H9 (cell line): ENCODE data around the gene PPP1R2B. TPM values are rescaled to one million over a fixed set of nuclear protein-coding genes. Genes with fewer than 3 reads are reported as not detected.

Experiments used
- DNase-seq: peaks from one replicate; pipeline ENCODE4 v3.0.0-alpha.2; 2017
- H2AFZ ChIP-seq: one replicate; pipeline ENCODE4 v1.6.1; 2013; ENCODE audit warnings: mild to moderate bottlenecking, low read length, control low read depth, moderate library complexity
- H2AK5ac ChIP-seq: 2 replicates; pipeline ENCODE4 v1.6.1; 2013; ENCODE audit warnings: low read length, control low read depth, mixed read lengths; ENCODE audit not compliant: insufficient read length
- H2BK120ac ChIP-seq: one replicate; pipeline ENCODE4 v1.6.1; 2013; ENCODE audit warnings: low read depth, mild to moderate bottlenecking, low read length, control low read depth, inconsistent platforms; ENCODE audit not compliant: poor library complexity, severe bottlenecking
- H2BK12ac ChIP-seq: 2 replicates; pipeline ENCODE4 v1.6.1; 2013; ENCODE audit warnings: low read length, control low read depth, mixed read lengths, low read depth; ENCODE audit not compliant: insufficient read length
- H2BK15ac ChIP-seq: 2 replicates; pipeline ENCODE4 v1.6.1; 2013; ENCODE audit warnings: low read depth, low read length, control low read depth
- H2BK20ac ChIP-seq: one replicate; pipeline ENCODE4 v1.6.1; 2013; ENCODE audit warnings: low read depth, mild to moderate bottlenecking, low read length, control low read depth, inconsistent platforms; ENCODE audit not compliant: poor library complexity, severe bottlenecking
- H2BK5ac ChIP-seq: 2 replicates; pipeline ENCODE4 v1.6.1; 2013; ENCODE audit warnings: low read length, control low read depth, mixed read lengths; ENCODE audit not compliant: insufficient read length
- H3K14ac ChIP-seq: 2 replicates; pipeline ENCODE4 v1.6.1; 2013; ENCODE audit warnings: low read length, control low read depth; ENCODE audit not compliant: insufficient read depth
- H3K18ac ChIP-seq: 2 replicates; pipeline ENCODE4 v1.6.1; 2013; ENCODE audit warnings: low read depth, mild to moderate bottlenecking, mixed read lengths, low read length, control low read depth; ENCODE audit not compliant: insufficient read length
- H3K23ac ChIP-seq: 2 replicates; pipeline ENCODE4 v1.6.1; 2013; ENCODE audit warnings: low read length, control low read depth, mixed read lengths, low read depth; ENCODE audit not compliant: insufficient read length
- H3K23me2 ChIP-seq: 2 replicates; pipeline ENCODE4 v1.6.1; 2013; ENCODE audit warnings: low read depth, mild to moderate bottlenecking, mixed read lengths, low read length, control low read depth; ENCODE audit not compliant: insufficient read length, poor library complexity, severe bottlenecking
- H3K27ac ChIP-seq: 2 replicates; pipeline ENCODE4 v1.5.1; 2013; ENCODE audit warnings: low read length, control low read depth, mixed read lengths, low read depth; ENCODE audit not compliant: insufficient read length
- H3K27me3 ChIP-seq: 2 replicates; pipeline ENCODE4 v1.6.1; 2013; ENCODE audit warnings: low read length, control low read depth, inconsistent platforms; ENCODE audit not compliant: insufficient read depth
- H3K4ac ChIP-seq: 2 replicates; pipeline ENCODE4 v1.6.1; 2013; ENCODE audit warnings: low read depth, mild to moderate bottlenecking, control low read depth, inconsistent platforms, low read length, moderate library complexity
- H3K4me1 ChIP-seq: 2 replicates; pipeline ENCODE4 v1.6.1; 2013; ENCODE audit warnings: low read length, control low read depth, inconsistent platforms; ENCODE audit not compliant: insufficient read depth
- H3K4me2 ChIP-seq: 2 replicates; pipeline ENCODE4 v1.6.1; 2013; ENCODE audit warnings: low read length, control low read depth, mixed read lengths; ENCODE audit not compliant: insufficient read length, insufficient read depth
- H3K56ac ChIP-seq: 2 replicates; pipeline ENCODE4 v1.6.1; 2013; ENCODE audit warnings: low read depth, mild to moderate bottlenecking, mixed read lengths, low read length, control low read depth; ENCODE audit not compliant: insufficient read length
- H3K79me1 ChIP-seq: 2 replicates; pipeline ENCODE4 v1.6.1; 2013; ENCODE audit warnings: low read depth, mild to moderate bottlenecking, moderate library complexity, low read length, control low read depth, inconsistent platforms; ENCODE audit not compliant: insufficient read depth, poor library complexity, severe bottlenecking
- H3K79me2 ChIP-seq: 2 replicates; pipeline ENCODE4 v1.6.1; 2013; ENCODE audit warnings: low read length, control low read depth, inconsistent platforms; ENCODE audit not compliant: insufficient read depth
- H3K9ac ChIP-seq: 2 replicates; pipeline ENCODE4 v1.6.1; 2013; ENCODE audit warnings: low read length, control low read depth, mixed read lengths; ENCODE audit not compliant: insufficient read length; ENCODE audit errors: extremely low read depth
- H3K9me3 ChIP-seq: one replicate; pipeline ENCODE4 v1.6.1; 2013; ENCODE audit warnings: low read depth, low read length, inconsistent platforms; ENCODE audit not compliant: control insufficient read depth
- H3T11ph ChIP-seq: one replicate; pipeline ENCODE4 v1.6.1; 2013; ENCODE audit warnings: mild to moderate bottlenecking, low read length, control low read depth, inconsistent platforms
- H4K20me1 ChIP-seq: one replicate; pipeline ENCODE4 v1.6.1; 2013; ENCODE audit not compliant: control insufficient read depth, insufficient read length, insufficient read depth
- H4K5ac ChIP-seq: 2 replicates; pipeline ENCODE4 v1.6.1; 2013; ENCODE audit warnings: low read depth, mild to moderate bottlenecking, mixed read lengths, low read length, control low read depth; ENCODE audit not compliant: insufficient read length
- H4K8ac ChIP-seq: replicated peaks from 2 replicates; pipeline ENCODE4 v1.6.1; 2013; ENCODE audit warnings: low read length, control low read depth, mixed read lengths, low read depth; ENCODE audit not compliant: insufficient read length
- H4K91ac ChIP-seq: 2 replicates; pipeline ENCODE4 v1.6.1; 2013; ENCODE audit warnings: low read depth, mild to moderate bottlenecking, moderate library complexity, mixed read lengths, low read length, control low read depth; ENCODE audit not compliant: insufficient read length
- H3K27ac Mint-ChIP-seq, 3 experiments: 2 replicates in 2 of 3; 3 replicates in 1 of 3; pipeline ENCODE4 v1.8.0; 2020 to 2021; ENCODE audit warnings: mixed read lengths in 3 of 3, mild to moderate bottlenecking in 1 of 3, moderate library complexity in 1 of 3
- H3K27me3 Mint-ChIP-seq: 2 replicates; pipeline ENCODE4 v1.8.0; 2021; ENCODE audit warnings: low read depth, mild to moderate bottlenecking, moderate library complexity, mixed read lengths
- H3K36me3 Mint-ChIP-seq, 3 experiments: 2 replicates in 2 of 3; 3 replicates in 1 of 3; pipeline ENCODE4 v1.8.0; 2020 to 2021; ENCODE audit warnings: low read depth in 3 of 3, mixed read lengths in 3 of 3; ENCODE audit not compliant: insufficient read depth in 1 of 3
- H3K4me1 Mint-ChIP-seq, 2 experiments: 2 replicates each; pipeline ENCODE4 v1.8.0; 2020; ENCODE audit warnings: mixed read lengths in 2 of 2
- H3K4me3 Mint-ChIP-seq, 2 experiments: 2 replicates in 1 of 2; 3 replicates in 1 of 2; pipeline ENCODE4 v1.8.0; 2020 to 2021; ENCODE audit warnings: mild to moderate bottlenecking in 2 of 2, mixed read lengths in 2 of 2, moderate library complexity in 1 of 2
- H3K9me3 Mint-ChIP-seq, 2 experiments: 2 replicates in 1 of 2; 3 replicates in 1 of 2; pipeline ENCODE4 v1.8.0; 2020; ENCODE audit warnings: mild to moderate bottlenecking in 2 of 2, mixed read lengths in 2 of 2, moderate library complexity in 1 of 2
- CTCF ChIP-seq: fragments of 200-600 bp; sonication (generic); conservative IDR thresholded peaks from 3 replicates; pipeline ENCODE4 v1.8.0; 2021; ENCODE audit warnings: antibody characterized with exemption, mild to moderate bottlenecking
- total RNA-seq: library from RNA; stranded (reverse); gene quantifications from 2 replicates; pipeline ENCODE4 v1.2.1, GENCODE V29; 2021

The PPP1R2B gene
- total RNA-seq, 1 experiment from 2014 or later: not detected

DNA sequence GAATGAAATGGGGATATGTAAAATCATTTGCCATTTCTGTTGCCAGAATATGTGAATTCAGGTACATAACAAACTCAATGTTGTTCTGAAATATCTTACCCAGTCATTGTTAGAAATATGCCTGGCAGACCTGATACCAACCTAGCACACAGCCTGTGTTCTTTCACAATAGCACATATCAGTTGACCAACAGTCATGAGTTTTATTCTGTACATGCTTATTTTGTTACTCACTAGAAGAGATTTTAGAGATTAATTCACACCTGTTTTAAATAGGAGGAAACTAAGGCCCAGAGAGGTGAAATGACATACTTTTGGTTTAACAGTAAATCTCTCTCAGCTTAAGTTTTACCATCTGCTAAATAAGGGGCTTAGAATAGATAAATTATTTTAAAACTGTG lies 8.4 kb upstream of the PPP1R2B start:
- no peak overlapping the region for H2BK12ac ChIP-seq
- H3K9me3 ChIP-seq: no peaks in the 10 kb centered on the region
- H3K36me3 Mint-ChIP-seq: peaks cover 0 to 2% (median 0%) of the 10 kb centered on the region in 3 experiments; a peak in 1 of 7 replicates
- no peak overlapping the region for H2AFZ ChIP-seq
- H3K9me3 Mint-ChIP-seq: no peaks in the 10 kb centered on the region
- H4K91ac ChIP-seq: no peak overlapping the region
- DNase-seq: no peak
- no peak overlapping the region for H3K18ac ChIP-seq
- no peak overlapping the region for H3K4me2 ChIP-seq
- no peak overlapping the region for H3K56ac ChIP-seq
- H4K5ac ChIP-seq: no peak overlapping the region
- no peaks in the 10 kb centered on the region for H3K4me1 Mint-ChIP-seq
- H3K23ac ChIP-seq: no peak overlapping the region
- no peaks in the 10 kb centered on the region for H3K79me2 ChIP-seq
- H2BK5ac ChIP-seq: no peak overlapping the region
- H3K4me1 ChIP-seq: no peaks in the 10 kb centered on the region
- no peak overlapping the region for H3K9ac ChIP-seq
- TF ChIP-seq CTCF: no peak
- no peak overlapping the region for H3K27ac Mint-ChIP-seq
- no peak overlapping the region for H2BK20ac ChIP-seq
- H4K8ac ChIP-seq: no peak overlapping the region
- H3K79me1 ChIP-seq: no peaks in the 10 kb centered on the region
- H3K14ac ChIP-seq: no peak overlapping the region
- no peak overlapping the region for H2AK5ac ChIP-seq
- H3K4ac ChIP-seq: no peak overlapping the region
- no peak overlapping the region for H2BK15ac ChIP-seq
- no peaks in the 10 kb centered on the region for H3K27me3 Mint-ChIP-seq
- H3K27me3 ChIP-seq: no peaks in the 10 kb centered on the region
- no peak overlapping the region for H2BK120ac ChIP-seq
- H3T11ph ChIP-seq: no peak overlapping the region
- no peak overlapping the region for H3K27ac ChIP-seq
- H3K23me2 ChIP-seq: no peaks in the 10 kb centered on the region
- H3K4me3 Mint-ChIP-seq: no peak overlapping the region
- no peaks in the 10 kb centered on the region for H4K20me1 ChIP-seq
